K562 (cell line): ENCODE results near the gene URI1. TPM values are rescaled to one million over a fixed set of nuclear protein-coding genes. Genes with fewer than 3 reads are reported as not detected.

ENCODE experiments used
- ATAC-seq: fragments of 200-7000 bp; cut with Tn5 transposase; 3 replicates; pipeline ENCODE4 v1.9.1; 2020; ENCODE audit warnings: moderate library complexity
- BruUV-seq: library from RNA; stranded (reverse); fragments of 400-500 nt; replicated peaks from 2 replicates; lab custom pipeline; 2021; lab: Mats Ljungman, UMichigan
- CTCF ChIA-PET: fragments of 300-600 bp; formaldehyde crosslinking; extraction: SDS; loops from one replicate; lab custom pipeline; 2021; ENCODE audit warnings: low intra/inter-chr PET ratio; lab: Yijun Ruan, JAX
- POLR2A ChIA-PET: fragments of 300-600, 350-650 bp; sonication (Branson Sonifier 250); formaldehyde crosslinking; extraction: SDS; loops from one replicate; lab custom pipeline; 2021; ENCODE audit warnings: antibody characterized with exemption, inconsistent platforms; lab: Yijun Ruan, JAX
- DNase-seq, 4 experiments: peaks; one replicate each; pipeline versions ENCODE4 v3.0.0 to v3.0.0-alpha.2; 2011 to 2018; ENCODE audit warnings: low spot score in 3 of 4, mixed read lengths in 3 of 4; ENCODE audit errors: extremely low read depth in 1 of 4
- FAIRE-seq: peaks from 2 replicates; lab custom pipeline; 2011; peaks lifted over from hg19 to GRCh38; lab: Jason Lieb, UNC
- H2AFZ ChIP-seq: 2 replicates; pipeline ENCODE4 v1.6.0; 2011; ENCODE audit warnings: low read depth, low read length, control low read depth, inconsistent platforms
- H3K27ac ChIP-seq: fragments of 200-600 bp; 3 replicates; pipeline ENCODE4 v1.8.0; 2011; ENCODE audit warnings: low read depth, mild to moderate bottlenecking, control low read depth, inconsistent platforms, low read length, moderate library complexity, mixed read lengths; ENCODE audit errors: extremely low read depth
- H3K27me3 ChIP-seq, 2 experiments: fragments of 300-600 bp in 1 of 2; 2 replicates in 1 of 2; 3 replicates in 1 of 2; pipeline versions ENCODE4 v1.6.0 to v1.8.0; 2011; ENCODE audit warnings: inconsistent platforms in 2 of 2, low read length in 2 of 2, mild to moderate bottlenecking in 1 of 2, mixed read lengths in 1 of 2, moderate library complexity in 1 of 2; ENCODE audit not compliant: control insufficient read depth in 2 of 2, insufficient read depth in 2 of 2
- H3K36me3 ChIP-seq: fragments of 300-600 bp; 3 replicates; pipeline ENCODE4 v1.8.0; 2011; ENCODE audit warnings: mild to moderate bottlenecking, low read length, inconsistent platforms; ENCODE audit not compliant: control insufficient read depth, insufficient read depth
- H3K4me1 ChIP-seq, 2 experiments: fragments of 200-600 bp in 1 of 2; replicated peaks in 1 of 2; 2 replicates in 1 of 2; 3 replicates in 1 of 2; pipeline versions ENCODE4 v1.5.1 to v1.8.0; 2011; ENCODE audit warnings: inconsistent platforms in 2 of 2, low read length in 2 of 2, mild to moderate bottlenecking in 1 of 2, mixed read lengths in 1 of 2, moderate library complexity in 1 of 2; ENCODE audit not compliant: control insufficient read depth in 2 of 2, insufficient read depth in 2 of 2
- H3K4me2 ChIP-seq: 2 replicates; pipeline ENCODE4 v1.6.1; 2011; ENCODE audit warnings: low read length, control low read depth, inconsistent platforms, mixed read lengths; ENCODE audit not compliant: insufficient read depth
- H3K4me3 ChIP-seq: fragments of 200-600 bp; sonication (generic), shearing (Covaris generic); 2 replicates; pipeline ENCODE4 v1.5.1; 2016; ENCODE audit warnings: control low read depth, inconsistent platforms
- H3K79me2 ChIP-seq: fragments of 200-600 bp; 3 replicates; pipeline ENCODE4 v1.8.0; 2011; ENCODE audit warnings: low read length, inconsistent platforms; ENCODE audit not compliant: control insufficient read depth, insufficient read depth
- H3K9ac ChIP-seq, 2 experiments: 2 replicates each; pipeline versions ENCODE4 v1.6.0 to v1.6.1; 2011; ENCODE audit warnings: low read depth in 2 of 2, low read length in 2 of 2, control low read depth in 1 of 2, inconsistent platforms in 1 of 2, mild to moderate bottlenecking in 1 of 2, mixed read lengths in 1 of 2; ENCODE audit not compliant: insufficient read depth in 1 of 2
- H3K9me1 ChIP-seq: one replicate; pipeline ENCODE4 v1.6.0; 2011; ENCODE audit warnings: inconsistent platforms, mild to moderate bottlenecking, low read length, moderate library complexity; ENCODE audit not compliant: control insufficient read depth, insufficient read depth
- H3K9me3 ChIP-seq: replicated peaks from 2 replicates; pipeline ENCODE4 v1.5.1; 2011; ENCODE audit warnings: low read depth, low read length, inconsistent platforms; ENCODE audit not compliant: control insufficient read depth, insufficient read depth
- H4K20me1 ChIP-seq: replicated peaks from 2 replicates; pipeline ENCODE4 v1.6.1; 2011; ENCODE audit warnings: low read length, inconsistent platforms, mixed read lengths; ENCODE audit not compliant: control insufficient read depth, insufficient read depth
- CTCFL ChIP-seq: IDR thresholded peaks from 2 replicates; pipeline ENCODE4 v1.6.1; 2011; ENCODE audit warnings: borderline replicate concordance, low read depth, mild to moderate bottlenecking, moderate library complexity, low read length; ENCODE audit not compliant: insufficient read depth, poor library complexity, severe bottlenecking
- HCFC1 ChIP-seq: IDR thresholded peaks from 2 replicates; pipeline ENCODE4 v1.6.1; 2012; ENCODE audit warnings: low read depth, low read length, improper control_type of control experiment
- HNRNPUL1 ChIP-seq: fragments of 200-400 bp; formaldehyde crosslinking; IDR thresholded peaks from 2 replicates; pipeline ENCODE4 v1.6.1; 2017; ENCODE audit warnings: low read length
- LEF1 ChIP-seq: fragments of 450-650 bp; IDR thresholded peaks from 2 replicates; pipeline ENCODE4 v1.6.1; 2016; ENCODE audit warnings: mild to moderate bottlenecking
- TCFL5 ChIP-seq: fragments of 250-450 bp; sonication (Bioruptor Pico); conservative IDR thresholded peaks from 2 replicates; pipeline ENCODE4 v1.6.1; 2021; ENCODE audit warnings: mild to moderate bottlenecking, moderate library complexity, matching md5 sums
- USF2 ChIP-seq: sonication (generic); formaldehyde crosslinking; IDR thresholded peaks from 2 replicates; pipeline ENCODE4 v1.5.0; 2020; ENCODE audit warnings: missing genetic modification reagents
- ZFP1 ChIP-seq: fragments of 450-650 bp; formaldehyde crosslinking; IDR thresholded peaks from 2 replicates; pipeline ENCODE4 v1.4.0; 2020; ENCODE audit warnings: mild to moderate bottlenecking, mixed read lengths
- ZNF23 ChIP-seq: fragments of 250-450 bp; sonication (Bioruptor Pico); IDR thresholded peaks from 2 replicates; pipeline ENCODE4 v1.4.0; 2020; ENCODE audit warnings: mild to moderate bottlenecking
- ZNF282 ChIP-seq: sonication (generic); formaldehyde crosslinking; IDR thresholded peaks from 2 replicates; pipeline ENCODE4 v1.8.1; 2023; ENCODE audit warnings: missing genetic modification reagents
- ZNF407 ChIP-seq: fragments of 450-650 bp; IDR thresholded peaks from 2 replicates; pipeline ENCODE4 v1.6.1; 2016; ENCODE audit warnings: low read depth
- ZNF507 ChIP-seq: conservative IDR thresholded peaks from 2 replicates; pipeline ENCODE4 v1.6.1; 2017; ENCODE audit warnings: missing genetic modification characterization, missing compliant biosample characterization
- WGBS: fragments of 100-300 bp; shearing (Covaris generic); methylation state at CpG from one replicate; pipeline ENCODE4 v1.1.6; 2016; ENCODE audit warnings: low coverage, mixed read lengths; ENCODE audit not compliant: insufficient coverage; ENCODE audit errors: missing lambda C conversion rate; 5-methylcytosine and 5-hydroxymethylcytosine counted together
- in situ Hi-C: fragments of 300-500 bp; cut with MboI; formaldehyde crosslinking; loops from 4 replicates; pipeline ENCODE4 v1.15.0; 2018; ENCODE audit warnings: inconsistent platforms, mixed read lengths
- intact Hi-C: fragments of 100-400 bp; cut with micrococcal nuclease; formaldehyde crosslinking; loops from 2 replicates; pipeline ENCODE4 v1.14.2; 2022
- polyA plus RNA-seq, 8 experiments: library from polyadenylated mRNA; depleted of rRNA in 4 of 8; stranded (reverse) in 5 of 8; unstranded in 3 of 8; fragments of >200 nt; fragmentation: Nextera tagmentation in 2 of 8; fragmentation: Illumina TruSeq in 1 of 8; extraction: Ambion mirVana in 2 of 8; extraction: Trizol in 1 of 8; gene quantifications; 2 replicates each; pipeline versions ENCODE4 v1.2.1 to v1.2.3, GENCODE V29; 2011 to 2014; ENCODE audit warnings: inconsistent platforms in 1 of 8, missing spikeins in 1 of 8
- total RNA-seq, 7 experiments: library from RNA; depleted of rRNA in 6 of 7; stranded (reverse); fragments of >200 nt in 6 of 7; fragmentation: Illumina TruSeq in 2 of 7; extraction: Trizol in 2 of 7; gene quantifications; 2 replicates each; pipeline versions ENCODE4 v1.2.1 to v1.2.3, GENCODE V29; 2011 to 2021; ENCODE audit warnings: low replicate concordance in 1 of 7

Gene URI1
- total and polyA plus RNA-seq, 9 of the 15 experiments (the other 6 are each of a cell fraction or from before 2014, with no cell fraction given): 16.9 to 87.4 (median 63.9) TPM

- no peak for TF ChIP-seq ZNF407
Measured at GRCh38 chr19:29978080-29978479, 36.0 kb downstream of the URI1 start (continued).

GRCh38 chr19:29983568-29983967, 41.5 kb downstream of the URI1 start:
- POLR2A ChIA-PET: interaction anchor here (0.9 to 1.0 kb wide), 2 partner anchors 17 to 37 kb away, joined by 4 read pairs; no protein-coding TSS in a partner anchor
- Histone ChIP-seq H3K4me3 (no peak overlapping the region), H2AFZ (no peak overlapping the region), H3K4me1 (peaks cover 1 to 3% of the 10 kb centered on the region in 2 experiments; a peak in 4 of 5 replicates), H3K36me3 (peaks cover 21% of the 10 kb centered on the region), H3K27me3 (no peaks in the 10 kb centered on the region), H3K79me2 (peaks cover 88% of the 10 kb centered on the region), H4K20me1 (no peaks in the 10 kb centered on the region), H3K27ac (no peak overlapping the region), H3K4me2 (no peak overlapping the region), H3K9me3 (no peaks in the 10 kb centered on the region), H3K9ac (no peak overlapping the region), H3K9me1 (no peaks in the 10 kb centered on the region)
- in situ Hi-C loops: no loop called here
- no peak for DNase-seq
- BruUV-seq: no TSS peak
- 85% methylated on average over 3 of the region's 3 CpGs for WGBS
- no peak for ATAC-seq
- FAIRE-seq: no peak
- CTCF ChIA-PET: interaction anchor here (0.7 kb wide), 1 partner anchor 214 kb away, joined by 3 read pairs; no protein-coding TSS in a partner anchor
- intact Hi-C loops: loop anchor here (10.0 kb wide), 1 partner anchor 99 kb away; no protein-coding TSS in a partner anchor
- TF ChIP-seq CTCFL (no peak), ZNF23 (no peak), TCFL5 (CRISPR knock-in tag) (no peak), HNRNPUL1 (no peak), ZNF282 (CRISPR knock-in tag) (no peak), LEF1 (no peak), USF2 (CRISPR knock-in tag) (no peak), ZFP1 (CRISPR knock-in tag) (no peak), ZNF507 (tag) (no peak), HCFC1 (no peak)
